Thyroid gland (tissue), 4 donors: ENCODE results near the gene PLK5.

Experiments
- POLR2A ChIP-seq, 2 donors: fragments of 450-650 bp; IDR thresholded peaks; one replicate each; pipeline ENCODE4 v1.6.1; 2017; ENCODE audit warnings: antibody characterized with exemption in 2 of 2, mild to moderate bottlenecking in 2 of 2, moderate library complexity in 1 of 2
- TF ChIP-seq, protein P1 (sequence below), 6 experiments: fragments of 200-600 bp in 3 of 6; fragments of 450-650 bp in 3 of 6; sonication (generic) in 3 of 6; IDR thresholded peaks; one replicate each; pipeline ENCODE4 v1.5.1; 2016 to 2019; ENCODE audit warnings: antibody characterized with exemption in 6 of 6, mild to moderate bottlenecking in 2 of 6, inconsistent platforms in 1 of 6, moderate library complexity in 1 of 6

DNA sequence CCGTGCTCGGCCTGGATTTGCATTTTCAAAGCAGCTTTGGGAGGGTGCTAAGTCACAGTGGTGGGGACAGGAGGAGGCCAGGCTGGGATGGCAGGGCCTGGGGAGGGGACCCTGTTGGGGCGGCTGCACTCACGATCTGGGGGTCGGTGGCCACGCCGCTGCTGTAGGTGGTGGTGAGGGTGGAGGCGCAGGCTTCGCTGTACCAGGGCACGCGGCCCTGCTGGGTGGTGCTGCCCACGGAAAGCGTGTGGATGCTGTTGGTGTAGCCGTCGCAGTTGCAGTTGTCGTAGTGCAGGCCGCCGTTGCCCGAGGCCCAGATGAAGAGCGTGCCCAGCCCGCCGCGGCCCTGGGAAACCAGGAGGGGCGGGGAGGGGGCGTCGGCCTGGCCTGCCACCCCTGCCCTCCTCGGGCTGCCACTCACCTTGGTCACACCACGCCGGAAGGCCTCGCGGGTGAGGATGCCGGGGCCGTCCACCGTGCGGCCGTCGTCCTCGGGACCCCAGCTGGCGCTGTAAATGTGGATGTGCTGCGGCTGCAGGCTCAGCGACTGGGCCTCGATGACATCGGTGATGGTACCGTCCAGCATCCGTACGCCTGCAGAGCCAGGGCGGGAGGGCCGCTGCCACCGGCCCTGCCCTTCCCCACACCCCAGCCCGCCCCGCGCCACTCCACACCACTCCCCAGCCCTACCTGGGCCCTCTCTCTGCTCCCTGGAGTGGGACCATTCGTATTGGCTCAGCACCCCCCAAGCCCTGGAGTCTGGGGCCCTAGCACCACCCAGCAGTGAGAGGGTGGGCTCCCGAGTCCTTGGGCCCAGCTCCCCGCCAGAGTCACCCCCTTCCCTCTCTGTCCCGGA lies 36.9 kb upstream of the PLK5 start:
- TF ChIP-seq, protein P1, sequence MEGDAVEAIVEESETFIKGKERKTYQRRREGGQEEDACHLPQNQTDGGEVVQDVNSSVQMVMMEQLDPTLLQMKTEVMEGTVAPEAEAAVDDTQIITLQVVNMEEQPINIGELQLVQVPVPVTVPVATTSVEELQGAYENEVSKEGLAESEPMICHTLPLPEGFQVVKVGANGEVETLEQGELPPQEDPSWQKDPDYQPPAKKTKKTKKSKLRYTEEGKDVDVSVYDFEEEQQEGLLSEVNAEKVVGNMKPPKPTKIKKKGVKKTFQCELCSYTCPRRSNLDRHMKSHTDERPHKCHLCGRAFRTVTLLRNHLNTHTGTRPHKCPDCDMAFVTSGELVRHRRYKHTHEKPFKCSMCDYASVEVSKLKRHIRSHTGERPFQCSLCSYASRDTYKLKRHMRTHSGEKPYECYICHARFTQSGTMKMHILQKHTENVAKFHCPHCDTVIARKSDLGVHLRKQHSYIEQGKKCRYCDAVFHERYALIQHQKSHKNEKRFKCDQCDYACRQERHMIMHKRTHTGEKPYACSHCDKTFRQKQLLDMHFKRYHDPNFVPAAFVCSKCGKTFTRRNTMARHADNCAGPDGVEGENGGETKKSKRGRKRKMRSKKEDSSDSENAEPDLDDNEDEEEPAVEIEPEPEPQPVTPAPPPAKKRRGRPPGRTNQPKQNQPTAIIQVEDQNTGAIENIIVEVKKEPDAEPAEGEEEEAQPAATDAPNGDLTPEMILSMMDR (IDR thresholded peaks at IDR 0.05) = no peak
- TF ChIP-seq POLR2A (IDR thresholded peaks at IDR 0.05) = no peak
